NCI-H128 (cell line): ENCODE measurements around the gene KCNJ18.
"Not testable (repeated sequence)": the region's sequence is repeated elsewhere in the genome, so short reads cannot be mapped to it uniquely, and the experiment has no call there.

Source experiments
- DNase-seq: peaks from one replicate; lab custom pipeline; 2025; ENCODE audit not compliant: unreplicated experiment; lab: John Stamatoyannopoulos, UW

KCNJ18 gene

DNA sequence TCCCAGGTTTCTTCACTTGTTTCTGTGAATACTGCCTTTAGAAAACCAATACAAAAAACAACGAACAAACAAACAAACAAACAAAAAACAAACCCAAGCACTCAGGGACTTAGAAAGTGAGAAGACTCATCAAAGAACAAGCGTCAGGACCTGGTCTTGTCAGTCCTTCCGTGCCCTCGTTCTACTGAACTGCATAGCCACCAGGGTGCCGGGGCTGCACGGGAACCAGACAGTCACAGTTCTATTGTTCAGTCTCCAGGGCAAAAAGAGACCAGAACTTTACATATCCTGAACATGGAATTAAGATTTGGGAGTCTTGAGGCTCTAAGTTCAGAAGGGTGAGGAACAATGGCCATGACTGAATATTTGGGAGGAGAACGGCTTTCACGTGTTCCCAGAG lies 28.2 kb downstream of the KCNJ18 start:
- DNase-seq: not testable (repeated sequence)

DNA sequence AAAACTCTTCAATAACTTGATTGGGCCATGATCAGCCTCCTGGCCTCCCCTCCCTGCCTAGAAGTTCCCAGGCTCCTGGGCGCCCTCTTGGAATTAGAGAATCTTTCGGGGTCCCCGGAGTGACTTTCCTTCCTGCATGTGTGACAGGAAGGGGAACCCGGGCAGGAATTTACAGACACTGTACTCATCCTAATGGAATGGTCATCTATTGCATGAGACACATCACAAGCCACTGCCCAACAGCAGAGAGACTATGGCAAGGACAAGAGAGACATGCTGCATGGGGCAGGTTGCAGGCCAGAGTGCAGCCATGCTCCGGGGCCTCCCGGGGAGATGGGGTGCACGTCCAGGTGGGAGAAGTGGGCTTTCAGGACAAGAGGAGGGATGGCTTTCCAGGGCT lies 29.9 kb downstream of the KCNJ18 start:
- DNase-seq: not testable (repeated sequence)

DNA sequence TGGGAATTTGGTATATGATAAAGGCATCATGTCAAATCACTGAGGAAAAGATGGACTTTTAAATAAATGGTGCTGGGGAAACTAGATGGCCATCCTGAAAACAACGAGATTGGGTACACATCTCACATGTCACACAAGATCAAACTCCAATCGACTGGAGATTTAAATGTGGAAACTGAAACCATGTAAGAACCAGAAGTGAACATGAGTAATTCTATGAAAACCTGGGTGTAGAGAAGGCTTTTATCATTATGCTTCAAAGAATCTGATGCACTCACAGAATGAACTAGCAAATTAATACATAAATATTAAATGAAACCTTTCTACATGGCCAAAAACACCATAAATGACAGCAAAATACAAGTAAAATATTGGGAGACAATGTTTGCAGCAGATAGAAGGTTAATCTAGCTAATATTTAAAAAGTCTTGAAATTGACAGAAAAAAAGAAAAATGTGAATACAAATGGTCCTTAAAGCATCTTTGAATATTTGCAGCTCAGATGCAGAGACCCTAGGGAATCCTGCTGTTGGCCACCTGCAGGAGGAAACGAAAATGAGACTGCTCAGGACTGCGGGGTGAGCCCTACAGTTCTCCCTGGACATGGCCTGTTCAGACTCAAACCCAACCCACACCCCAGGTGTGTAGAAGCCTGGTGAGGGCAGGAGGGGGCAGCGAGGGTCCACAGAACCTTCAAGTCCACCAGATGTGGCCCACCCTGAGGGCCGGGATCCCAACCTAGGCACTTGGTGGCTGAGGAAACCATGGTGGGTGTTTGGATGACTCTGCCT lies 32.1 kb downstream of the KCNJ18 start:
- not testable (repeated sequence) for DNase-seq

DNA sequence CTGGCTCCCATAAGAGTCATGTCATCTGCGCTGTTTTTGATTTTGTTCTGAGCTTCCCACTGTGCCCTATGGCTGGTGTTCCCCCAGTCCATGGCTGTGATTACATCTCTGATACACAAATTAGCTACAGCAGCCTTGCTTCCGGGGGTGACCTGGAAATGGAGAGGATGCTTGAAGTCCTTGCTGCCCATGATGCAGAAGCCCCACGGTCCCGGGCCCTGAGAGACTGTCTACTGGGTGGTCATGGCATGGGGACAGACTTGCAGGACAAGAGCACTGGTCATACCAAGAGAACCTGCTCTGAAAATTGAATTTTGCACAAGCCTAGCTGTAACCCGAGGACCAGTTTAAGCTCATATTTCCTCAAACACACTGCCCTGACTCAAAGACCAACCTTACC lies 38.8 kb downstream of the KCNJ18 start:
- DNase-seq: not testable (repeated sequence)

DNA sequence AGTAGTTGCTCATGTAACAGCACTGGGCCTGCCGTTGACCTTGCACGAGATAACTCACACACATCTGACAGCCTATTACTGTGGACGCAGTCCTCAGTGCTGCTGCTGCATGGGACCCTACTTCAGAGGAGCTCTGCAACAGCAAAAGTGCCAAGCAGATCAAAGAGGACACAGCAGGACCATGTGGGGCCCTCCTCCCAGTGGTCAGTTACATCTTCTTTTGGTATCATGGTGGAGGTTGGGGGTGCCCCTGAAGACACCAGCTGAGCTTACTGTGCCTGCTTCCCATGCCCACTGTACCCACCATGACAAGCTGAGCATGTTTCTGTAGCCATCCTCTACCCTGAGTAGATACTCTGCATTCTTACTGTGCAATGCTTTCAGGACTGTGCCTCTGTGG lies 41.6 kb downstream of the KCNJ18 start:
- not testable (repeated sequence) for DNase-seq

DNA sequence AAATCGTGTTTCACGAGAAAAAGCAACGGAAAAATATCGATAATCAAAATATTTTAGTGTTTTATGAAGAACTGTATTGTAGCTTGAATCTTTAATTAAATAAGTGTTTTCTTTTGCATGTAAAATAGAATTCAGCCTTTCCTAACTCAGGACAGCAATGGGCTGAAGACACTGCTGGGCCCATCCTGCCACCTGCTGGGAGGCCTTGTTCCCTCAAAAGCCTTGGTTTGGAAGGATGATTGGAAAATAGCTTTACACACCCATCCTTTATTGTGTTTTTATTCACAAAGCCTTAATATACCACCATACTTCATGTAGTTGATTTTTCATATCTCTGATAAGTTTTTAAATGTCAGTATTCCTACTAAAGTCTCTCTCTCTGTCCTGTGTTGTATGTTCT lies 43.5 kb downstream of the KCNJ18 start:
- DNase-seq: not testable (repeated sequence)

DNA sequence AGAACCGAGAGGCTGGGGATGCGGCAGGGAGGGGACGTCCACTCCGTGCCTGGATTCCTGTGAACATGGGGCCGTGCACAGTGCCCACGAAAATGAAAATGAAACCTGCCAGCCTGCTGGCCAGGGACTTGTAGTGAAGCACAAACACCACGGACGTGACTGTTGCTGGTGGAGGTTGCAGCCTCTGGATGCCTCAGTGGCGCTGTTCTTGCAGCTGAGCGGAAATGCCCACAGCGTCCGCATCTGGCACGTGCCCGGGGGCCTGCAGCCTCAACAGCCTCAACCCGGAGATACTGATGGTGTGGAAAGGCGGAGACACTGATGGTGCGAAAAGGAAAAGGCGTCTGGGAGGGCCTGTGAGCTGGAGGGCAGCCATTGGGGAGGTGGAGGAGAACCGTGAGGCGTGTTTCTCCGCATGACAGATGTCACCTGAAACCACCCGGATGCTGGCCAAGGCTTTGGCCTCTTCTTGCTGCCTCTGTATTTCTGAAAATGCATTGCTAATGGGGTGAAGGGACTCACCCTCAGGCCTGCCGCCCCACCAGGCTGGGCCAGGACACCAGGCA lies 44.8 kb downstream of the KCNJ18 start:
- DNase-seq: not testable (repeated sequence)

DNA sequence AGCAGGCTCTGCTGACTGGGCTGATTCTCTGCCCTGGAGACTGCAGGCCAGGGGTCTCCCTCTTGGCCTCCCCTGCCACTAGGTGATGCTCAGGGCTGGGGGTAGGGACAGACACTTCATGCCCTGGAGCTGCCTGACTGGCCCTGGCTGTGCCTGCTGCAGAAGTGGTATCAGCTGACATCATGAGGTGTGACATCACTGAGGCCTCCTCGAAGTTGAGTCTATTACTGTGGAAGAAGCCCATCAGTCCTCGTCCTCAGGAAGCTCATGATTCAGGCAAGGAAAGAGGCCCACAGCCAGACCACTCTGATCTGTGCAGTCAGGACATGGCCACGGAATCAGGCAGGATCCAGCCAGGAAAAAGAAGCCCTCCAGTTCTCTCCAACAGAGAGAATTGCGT lies 45.9 kb downstream of the KCNJ18 start:
- not testable (repeated sequence) for DNase-seq

DNA sequence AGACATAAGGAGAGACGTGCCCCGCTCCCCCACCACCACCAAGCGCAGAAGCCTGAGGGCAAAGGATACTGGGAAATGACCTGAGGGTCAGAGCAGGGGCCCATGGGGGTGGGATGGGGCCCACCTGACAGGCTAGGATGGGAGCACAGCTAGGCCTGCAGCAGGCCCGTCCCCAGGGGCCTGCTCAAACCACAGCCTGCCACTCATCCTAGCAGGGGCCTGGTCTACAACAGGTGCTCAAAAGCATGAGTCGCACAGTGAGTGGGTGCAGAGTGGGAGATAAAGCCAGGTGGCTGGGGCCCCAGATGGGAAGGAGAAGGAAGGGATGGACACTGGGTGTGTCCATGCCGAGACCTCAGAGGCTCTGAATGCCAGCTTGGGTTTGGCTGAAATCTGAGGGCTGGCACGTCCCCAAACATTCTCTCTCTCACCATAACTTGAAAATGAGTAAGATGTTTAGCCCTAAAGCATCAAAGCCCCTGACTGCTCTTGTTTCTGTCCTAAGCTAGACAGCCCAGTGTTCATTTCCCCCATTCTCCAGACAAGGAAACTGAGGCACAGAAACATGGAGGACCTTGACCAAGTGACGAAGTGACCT lies 46.7 kb downstream of the KCNJ18 start:
- DNase-seq: not testable (repeated sequence)

DNA sequence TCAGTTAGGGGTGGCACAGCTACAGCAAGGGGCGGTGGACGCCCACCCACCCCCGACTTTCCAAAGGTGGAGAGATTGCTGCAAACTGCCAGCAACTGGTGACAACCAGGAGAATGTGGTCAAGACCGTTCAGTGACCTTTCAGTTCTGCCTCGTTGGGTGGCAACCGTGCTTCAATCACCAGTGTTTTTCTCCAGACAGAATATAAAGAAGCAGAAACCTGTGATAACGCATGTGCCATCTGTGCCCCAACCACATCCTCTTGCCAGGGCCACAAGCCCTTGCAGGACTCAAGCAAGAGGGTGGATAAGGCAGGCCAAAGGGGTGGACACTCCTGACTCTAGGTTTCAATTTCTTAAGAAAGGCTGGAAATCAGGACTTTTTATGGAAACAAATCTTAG lies 47.2 kb downstream of the KCNJ18 start:
- not testable (repeated sequence) for DNase-seq

DNA sequence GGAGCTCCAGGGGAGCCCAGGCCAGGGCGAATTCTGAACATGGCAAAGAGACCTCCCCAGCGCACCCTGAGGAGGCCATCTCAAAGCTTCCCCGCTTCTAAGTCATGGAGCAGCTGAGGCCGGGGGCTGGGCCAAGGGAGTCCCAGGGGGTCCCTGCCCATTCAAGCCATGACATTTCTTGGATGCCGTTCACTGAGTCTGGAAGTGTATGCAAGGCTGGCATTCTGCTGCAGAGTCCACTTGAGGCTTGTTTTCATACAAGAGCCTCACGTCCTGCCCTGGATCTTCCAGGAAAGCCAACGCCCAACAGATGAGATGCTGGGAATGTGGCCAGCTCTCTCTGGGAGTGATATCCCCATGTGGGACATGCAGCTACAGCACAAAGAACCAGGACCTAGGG lies 48.5 kb downstream of the KCNJ18 start:
- DNase-seq: not testable (repeated sequence)

DNA sequence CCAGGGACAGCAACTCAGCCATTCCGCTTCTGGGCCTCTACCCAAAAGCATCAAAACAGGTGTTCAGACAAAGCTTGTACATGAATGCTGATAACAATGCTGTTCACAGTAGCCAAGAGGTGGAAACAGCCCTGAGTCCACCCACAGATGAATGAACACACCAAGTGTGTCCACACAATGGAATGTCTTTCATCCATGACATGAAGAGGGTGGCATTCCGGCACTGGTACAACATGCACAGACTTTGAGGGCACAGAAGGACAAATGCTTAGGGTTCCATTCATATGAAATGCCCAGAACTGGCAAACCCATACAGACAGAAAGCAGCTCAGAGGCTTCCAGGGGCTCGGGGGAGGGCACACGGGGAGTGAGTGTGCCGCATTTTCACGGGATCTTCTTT lies 49.2 kb downstream of the KCNJ18 start:
- not testable (repeated sequence) for DNase-seq

DNA sequence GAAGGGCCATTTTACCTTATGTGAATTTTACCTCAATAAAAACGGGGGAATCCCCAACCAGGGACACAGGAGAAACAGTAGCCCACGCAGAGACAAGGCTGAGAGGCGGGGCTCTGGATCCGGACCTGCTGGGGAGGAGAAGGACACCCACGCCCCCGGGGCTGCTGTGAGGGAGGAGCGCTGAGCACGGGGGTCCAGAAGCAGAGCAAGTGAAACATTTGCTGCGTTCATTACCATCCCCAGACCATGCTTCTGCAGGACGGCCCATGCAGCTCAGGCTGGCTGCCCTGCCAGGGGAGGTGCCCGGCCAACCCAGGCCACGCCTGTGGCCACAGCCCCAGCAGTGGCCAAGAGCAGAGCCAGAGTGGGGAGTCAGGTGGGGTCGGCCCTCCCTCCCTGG lies 50.0 kb downstream of the KCNJ18 start:
- DNase-seq: no peak

DNA sequence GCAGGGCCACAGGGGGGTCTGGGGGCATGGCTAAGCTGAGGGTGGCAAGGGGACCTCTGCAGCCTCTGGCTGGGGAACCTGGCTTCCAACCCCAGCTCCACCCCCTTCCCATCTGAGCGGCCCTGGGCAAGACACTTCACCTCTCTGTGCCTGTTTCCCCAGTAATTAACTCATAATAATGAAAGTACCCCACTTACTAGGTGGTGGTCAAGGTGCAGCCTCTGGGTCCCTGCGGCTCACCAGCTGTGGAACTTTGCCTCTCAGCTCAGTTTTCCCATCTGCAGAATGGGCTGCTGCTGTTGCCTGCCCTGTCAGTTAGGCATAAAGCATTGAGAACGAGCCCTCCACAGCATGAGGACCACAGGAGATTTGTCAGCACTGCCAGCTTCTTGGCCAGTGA lies 51.8 kb downstream of the KCNJ18 start:
- not testable (repeated sequence) for DNase-seq

DNA sequence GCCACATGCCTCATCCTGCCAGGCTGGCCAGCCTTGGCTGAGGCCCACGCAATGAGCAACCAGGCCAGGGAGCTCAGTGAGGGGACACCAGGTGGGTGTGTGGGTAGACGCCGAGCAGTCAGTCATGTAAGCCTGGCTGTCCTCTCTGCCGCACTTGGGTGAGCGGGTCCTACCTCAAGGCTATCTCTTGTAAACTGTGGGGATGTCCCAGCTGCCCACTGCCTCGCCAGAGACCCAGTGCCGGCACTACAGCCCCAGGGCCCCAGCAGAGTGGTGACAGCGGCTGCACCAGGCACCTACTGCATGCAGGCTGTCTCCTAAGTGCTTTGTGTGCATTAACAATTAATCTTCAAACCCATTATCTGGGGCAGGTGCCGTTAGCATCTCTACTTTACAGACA lies 52.3 kb downstream of the KCNJ18 start:
- not testable (repeated sequence) for DNase-seq

DNA sequence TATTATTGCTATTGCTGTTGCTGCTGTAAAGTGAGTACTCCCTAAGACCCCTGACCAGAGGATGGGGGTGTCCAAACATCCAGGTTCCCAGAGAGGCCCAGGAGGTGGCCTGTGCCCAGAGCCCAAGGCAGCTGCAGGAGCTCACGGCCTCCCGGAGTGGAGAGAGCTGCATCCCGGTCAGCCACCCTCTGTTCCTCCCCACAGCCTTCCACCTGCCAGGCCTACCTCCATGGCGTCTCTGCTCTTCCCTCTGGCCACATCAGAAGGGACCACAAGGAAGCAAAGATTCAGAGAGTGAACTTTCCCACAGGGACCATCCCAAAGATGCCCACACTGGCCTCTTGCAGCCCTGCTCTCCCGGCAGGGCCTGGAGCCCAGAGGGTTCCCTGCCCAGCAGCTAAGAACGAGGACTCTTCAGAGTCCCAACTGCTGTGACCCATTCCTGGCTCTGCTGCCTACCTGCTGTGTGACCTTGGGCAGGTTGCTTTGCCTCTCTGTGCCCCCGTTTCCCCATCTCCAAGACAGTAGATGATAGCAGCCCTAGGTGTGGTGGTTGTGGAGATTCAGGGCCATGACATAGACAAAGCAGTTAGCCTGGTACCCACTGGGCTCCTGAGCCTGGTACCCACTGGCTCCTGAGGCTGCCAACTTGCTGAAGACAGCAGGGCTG lies 53.2 kb downstream of the KCNJ18 start:
- DNase-seq: not testable (repeated sequence)

DNA sequence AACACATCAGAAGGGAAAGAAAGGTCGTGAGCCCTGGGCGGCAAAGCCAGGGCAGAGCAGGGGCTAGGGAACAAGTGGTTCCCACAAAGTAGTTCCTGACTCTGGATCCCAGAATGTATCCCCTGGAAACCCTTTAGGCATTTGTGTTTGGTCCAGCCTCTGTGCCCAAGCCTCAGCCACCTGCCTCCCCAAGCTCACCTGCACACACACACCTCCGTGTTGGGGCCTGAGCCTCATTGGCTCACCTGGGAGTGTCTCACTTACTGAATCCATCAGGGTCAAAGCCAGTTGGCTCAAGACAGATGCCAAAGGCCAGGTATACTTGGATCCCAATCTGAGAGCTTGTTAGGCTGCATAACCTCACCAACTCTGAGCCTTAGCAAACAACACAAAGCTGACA lies 54.1 kb downstream of the KCNJ18 start:
- DNase-seq: not testable (repeated sequence)

DNA sequence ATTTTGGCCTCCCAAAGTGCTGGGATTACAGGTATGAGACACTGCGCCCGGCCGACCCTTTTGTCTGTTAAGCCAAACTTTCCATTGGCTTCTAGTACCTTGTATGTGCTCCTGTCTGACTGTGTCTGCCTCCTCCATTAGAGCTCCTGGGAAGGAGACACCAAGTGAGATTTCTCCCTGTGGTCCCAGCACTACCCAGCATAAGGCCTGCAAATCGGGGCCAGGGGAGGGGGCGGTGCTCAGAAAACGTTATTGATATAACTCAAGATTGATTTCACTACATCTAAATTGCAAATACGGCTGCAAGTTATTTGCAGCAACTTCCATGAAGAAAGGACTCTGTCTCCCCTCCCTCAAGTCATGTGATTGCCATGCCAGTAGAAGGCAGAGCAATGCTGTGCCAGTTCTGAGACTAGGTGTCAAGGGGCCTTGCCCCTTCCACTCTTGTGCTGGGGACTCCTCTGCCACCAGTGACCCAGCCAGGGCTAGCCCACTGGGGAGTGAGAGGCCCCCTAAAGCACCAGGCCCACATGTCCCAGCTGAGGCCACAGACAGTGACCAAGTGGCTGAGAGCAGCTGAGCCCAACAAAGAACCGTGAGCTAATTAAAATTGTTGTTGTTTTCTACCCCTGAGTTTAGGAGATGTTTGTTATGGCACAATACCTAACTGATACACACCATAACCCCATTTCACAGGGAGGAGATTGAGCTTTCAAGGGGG lies 55.0 kb downstream of the KCNJ18 start:
- DNase-seq: not testable (repeated sequence)

DNA sequence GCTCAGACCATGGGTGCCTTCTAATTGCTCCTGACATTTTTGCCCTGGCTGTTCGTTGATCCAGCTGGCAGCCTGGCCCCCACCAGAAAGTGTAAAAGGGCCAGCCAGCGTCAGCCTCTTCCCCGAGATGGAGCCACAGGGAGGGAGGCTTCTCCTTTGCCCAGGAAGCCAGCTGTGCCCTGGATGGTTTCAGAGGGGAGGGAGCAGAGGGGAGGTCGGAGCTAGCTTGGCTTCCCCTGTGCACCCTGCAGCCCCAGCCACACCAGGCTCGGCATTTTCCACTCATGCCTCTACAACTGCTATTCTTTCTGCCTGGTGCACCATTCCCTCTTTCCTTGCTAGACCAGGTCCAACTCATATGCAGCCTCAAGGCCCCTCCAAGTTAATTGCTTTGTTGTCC lies 56.4 kb downstream of the KCNJ18 start:
- DNase-seq: not testable (repeated sequence)

DNA sequence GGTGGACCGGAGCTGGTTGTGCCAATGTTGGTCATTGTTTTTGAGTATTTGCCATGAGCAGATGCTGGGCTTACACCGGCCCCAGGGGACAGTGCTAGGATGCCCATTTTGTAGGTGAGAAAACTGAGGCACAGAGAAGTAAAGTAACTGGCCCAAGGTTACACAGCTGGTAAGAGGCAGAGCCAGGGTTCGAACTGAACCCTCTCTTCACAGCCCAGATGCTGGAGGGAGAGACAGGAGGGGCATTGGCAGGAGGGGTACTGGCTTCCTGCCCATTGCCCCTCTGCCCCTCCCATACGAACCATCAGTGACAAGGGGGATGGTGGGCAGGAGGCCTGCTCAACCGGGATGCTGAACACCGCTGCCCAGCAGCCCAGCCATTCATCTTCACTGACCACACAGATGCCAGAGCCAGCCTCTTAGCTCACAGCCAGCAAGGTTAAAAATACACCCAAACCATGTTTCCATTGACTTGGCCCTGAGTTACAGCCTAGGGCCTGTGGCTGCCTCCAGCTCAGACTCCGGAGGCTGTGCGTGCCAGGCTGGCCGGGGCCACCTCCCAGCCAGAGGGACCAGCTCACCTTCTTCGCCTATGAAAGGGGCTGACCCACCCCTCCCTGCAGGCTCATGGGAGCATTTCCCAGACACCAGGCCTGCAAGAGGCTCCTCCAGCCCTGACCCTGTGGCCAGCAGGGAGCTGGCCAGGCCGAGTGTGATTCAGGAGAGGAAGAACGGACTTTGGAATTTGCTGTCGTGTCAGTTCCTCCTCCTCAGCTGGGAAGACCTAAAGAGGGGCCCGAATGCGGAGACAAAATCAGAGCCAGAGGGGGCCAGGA lies 57.6 kb downstream of the KCNJ18 start:
- not testable (repeated sequence) for DNase-seq
